ENCODE data around the gene FOXP1. TPM values are rescaled to one million over a fixed set of nuclear protein-coding genes. Genes with fewer than 3 reads are reported as not detected.

The FOXP1 gene
- total and polyA plus RNA-seq, 2 donors (not counting 1 experiment from before 2014, with no cell fraction given): 91.1 to 508 TPM

DNA sequence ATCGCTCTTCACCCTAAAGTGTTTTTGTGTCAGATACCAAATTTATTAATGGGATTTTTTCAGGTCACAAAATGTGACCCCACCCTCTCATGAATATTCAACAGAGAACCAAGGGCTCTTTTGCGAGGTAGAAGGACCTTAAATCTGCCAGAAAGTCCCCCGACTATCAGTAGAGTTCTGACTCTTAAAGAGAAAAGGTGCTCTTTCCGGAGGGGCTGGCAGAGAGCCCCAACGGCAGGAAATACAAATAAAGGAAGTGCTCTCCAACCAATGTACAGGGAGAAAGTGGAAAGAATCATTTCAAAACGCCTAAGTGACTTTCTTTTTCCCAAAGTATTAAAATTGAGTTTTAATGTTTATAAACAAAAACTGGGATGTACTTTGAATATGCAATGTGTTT is 517.2 kb downstream of the FOXP1 start:
- Histone ChIP-seq H3K4me1 (ENCODE audit: control insufficient read depth in 2 of 2, insufficient read depth in 2 of 2, low read length in 2 of 2) (peaks cover 68 to 77% of the 10 kb centered on the region in 2 donors), H2AFZ (ENCODE audit: insufficient read depth, low read depth, low read length, poor library complexity, severe bottlenecking) (no peak overlapping the region), H3K9ac (ENCODE audit: low read length) (peak overlapping the region; percentile 88), H4K20me1 (ENCODE audit: control insufficient read depth, insufficient read depth, low read length, poor library complexity, severe bottlenecking) (peaks cover 42% of the 10 kb centered on the region), H3K4me2 (replicated peaks; ENCODE audit: low read depth, low read length, poor library complexity, severe bottlenecking) (peak overlapping the region; percentile 85), H3K27ac (ENCODE audit: low read length in 2 of 2) (peak overlapping the region; percentile 95 to 97), H3K36me3 (replicated peaks in 1 of 2; ENCODE audit: control extremely low read depth in 1 of 2, control insufficient read depth in 1 of 2, extremely low read depth in 1 of 2, insufficient read depth in 2 of 2, low read length in 1 of 2) (no peaks in the 10 kb centered on the region), H3K9me3 (ENCODE audit: control extremely low read depth in 1 of 3, control insufficient read depth in 2 of 3, insufficient read depth in 1 of 3, low read length in 2 of 3) (no peaks in the 10 kb centered on the region), H3K4me3 (ENCODE audit: control extremely low read depth in 1 of 5, extremely low read depth in 1 of 5, insufficient read depth in 1 of 5, low read depth in 2 of 5, low read length in 4 of 5) (peak overlapping the region in 4 of 5 experiments; percentile 33 to 88 (median 83)), H3K79me2 (ENCODE audit: control insufficient read depth, insufficient read depth, low read length) (peaks cover 89% of the 10 kb centered on the region), H3K27me3 (replicated peaks in 1 of 4; ENCODE audit: control extremely low read depth in 1 of 4, control insufficient read depth in 3 of 4, insufficient read depth in 4 of 4, low read length in 3 of 4) (no peaks in the 10 kb centered on the region)
- TF ChIP-seq, protein P1, sequence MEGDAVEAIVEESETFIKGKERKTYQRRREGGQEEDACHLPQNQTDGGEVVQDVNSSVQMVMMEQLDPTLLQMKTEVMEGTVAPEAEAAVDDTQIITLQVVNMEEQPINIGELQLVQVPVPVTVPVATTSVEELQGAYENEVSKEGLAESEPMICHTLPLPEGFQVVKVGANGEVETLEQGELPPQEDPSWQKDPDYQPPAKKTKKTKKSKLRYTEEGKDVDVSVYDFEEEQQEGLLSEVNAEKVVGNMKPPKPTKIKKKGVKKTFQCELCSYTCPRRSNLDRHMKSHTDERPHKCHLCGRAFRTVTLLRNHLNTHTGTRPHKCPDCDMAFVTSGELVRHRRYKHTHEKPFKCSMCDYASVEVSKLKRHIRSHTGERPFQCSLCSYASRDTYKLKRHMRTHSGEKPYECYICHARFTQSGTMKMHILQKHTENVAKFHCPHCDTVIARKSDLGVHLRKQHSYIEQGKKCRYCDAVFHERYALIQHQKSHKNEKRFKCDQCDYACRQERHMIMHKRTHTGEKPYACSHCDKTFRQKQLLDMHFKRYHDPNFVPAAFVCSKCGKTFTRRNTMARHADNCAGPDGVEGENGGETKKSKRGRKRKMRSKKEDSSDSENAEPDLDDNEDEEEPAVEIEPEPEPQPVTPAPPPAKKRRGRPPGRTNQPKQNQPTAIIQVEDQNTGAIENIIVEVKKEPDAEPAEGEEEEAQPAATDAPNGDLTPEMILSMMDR (IDR thresholded peaks at IDR 0.05): no peak
- TF ChIP-seq EZH2 (IDR thresholded peaks at IDR 0.05; ENCODE audit: borderline replicate concordance, insufficient read depth, low read depth, low read length, poor library complexity, severe bottlenecking): no peak
- ATAC-seq (ENCODE audit: low read depth) (no peak), DNase-seq (peak; percentile 77)
- H3K27me3 Mint-ChIP-seq: no peaks in the 10 kb centered on the region
- ChIA-PET CTCF (interaction anchor here (0.7 to 3.7 kb wide), 4 partner anchors 11 to 445 kb away, joined by 3 to 24 read pairs (median 9); no protein-coding TSS in a partner anchor), POLR2A (interaction anchor here (0.6 kb wide), 1 partner anchor 57 kb away, joined by 6 read pairs; no protein-coding TSS in a partner anchor)
- peaks cover 66% of the 10 kb centered on the region for H3K4me1 Mint-ChIP-seq
- peak overlapping the region; percentile 98 for H3K27ac Mint-ChIP-seq
- no peaks in the 10 kb centered on the region for H3K9me3 Mint-ChIP-seq (ENCODE audit: insufficient read depth)
- H3K4me3 Mint-ChIP-seq: peak overlapping the region; percentile 94
- 0% methylated on average over 1 of the region's 6 CpGs for WGBS (ENCODE audit: insufficient coverage)
- intact Hi-C loops (cut with micrococcal nuclease): loop anchor here (5.0 kb wide), 1 partner anchor 446 kb away; no protein-coding TSS in a partner anchor

DNA sequence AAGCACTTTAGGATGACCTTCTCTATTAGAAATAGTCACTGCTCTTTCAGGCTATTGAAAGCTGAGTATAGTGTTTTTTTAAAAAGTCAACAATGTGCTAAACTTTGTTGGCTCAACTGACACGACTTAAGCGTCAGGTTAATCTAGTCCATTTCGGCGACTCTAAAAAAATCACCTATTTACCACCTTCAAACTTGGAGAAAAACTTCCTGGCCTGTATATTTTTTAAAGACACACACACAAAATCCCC is 517.8 kb downstream of the FOXP1 start:
- peak overlapping the region; percentile 57 for H2AFZ ChIP-seq (ENCODE audit: insufficient read depth, low read depth, low read length, poor library complexity, severe bottlenecking)

More for the DNA sequence above, 517.8 kb downstream of the FOXP1 start:
- peaks cover 66% of the 10 kb centered on the region for H3K4me1 Mint-ChIP-seq
- Histone ChIP-seq H3K4me2 (replicated peaks; ENCODE audit: low read depth, low read length, poor library complexity, severe bottlenecking) (peak overlapping the region; percentile 85), H3K79me2 (ENCODE audit: control insufficient read depth, insufficient read depth, low read length) (peaks cover 90% of the 10 kb centered on the region), H3K9ac (ENCODE audit: low read length) (peak overlapping the region; percentile 88), H3K27me3 (replicated peaks in 1 of 4; ENCODE audit: control extremely low read depth in 1 of 4, control insufficient read depth in 3 of 4, insufficient read depth in 4 of 4, low read length in 3 of 4) (no peaks in the 10 kb centered on the region), H3K9me3 (ENCODE audit: control extremely low read depth in 1 of 3, control insufficient read depth in 2 of 3, insufficient read depth in 1 of 3, low read length in 2 of 3) (no peaks in the 10 kb centered on the region), H3K36me3 (replicated peaks in 1 of 2; ENCODE audit: control extremely low read depth in 1 of 2, control insufficient read depth in 1 of 2, extremely low read depth in 1 of 2, insufficient read depth in 2 of 2, low read length in 1 of 2) (peaks cover 0 to 2% of the 10 kb centered on the region in 2 experiments), H3K27ac (ENCODE audit: low read length in 2 of 2) (peak overlapping the region; percentile 95 to 97), H3K4me1 (ENCODE audit: control insufficient read depth in 2 of 2, insufficient read depth in 2 of 2, low read length in 2 of 2) (peaks cover 69 to 78% of the 10 kb centered on the region in 2 donors), H4K20me1 (ENCODE audit: control insufficient read depth, insufficient read depth, low read length, poor library complexity, severe bottlenecking) (peaks cover 41% of the 10 kb centered on the region), H3K4me3 (ENCODE audit: control extremely low read depth in 1 of 5, extremely low read depth in 1 of 5, insufficient read depth in 1 of 5, low read depth in 2 of 5, low read length in 4 of 5) (peak overlapping the region; percentile 69 to 88 (median 84))
- intact Hi-C loops (cut with micrococcal nuclease): loop anchor here (1.0 to 5.0 kb wide), 4 partner anchors 22 to 519 kb away; no protein-coding TSS in a partner anchor
- ChIA-PET POLR2A (interaction anchor here (0.7 to 3.3 kb wide), 4 partner anchors 22 to 517 kb away, joined by 5 to 19 read pairs (median 7); partner anchors contain the start of gene FOXP1), CTCF (interaction anchor here (0.7 to 2.1 kb wide), 6 partner anchors 12 to 517 kb away, joined by 3 to 10 read pairs (median 5); no protein-coding TSS in a partner anchor)
- TF ChIP-seq, protein P1 (IDR thresholded peaks at IDR 0.05): no peak
- TF ChIP-seq EZH2 (IDR thresholded peaks at IDR 0.05; ENCODE audit: borderline replicate concordance, insufficient read depth, low read depth, low read length, poor library complexity, severe bottlenecking): no peak
- no peaks in the 10 kb centered on the region for H3K9me3 Mint-ChIP-seq (ENCODE audit: insufficient read depth)
- peak overlapping the region; percentile 94 for H3K4me3 Mint-ChIP-seq
- ATAC-seq (ENCODE audit: low read depth) (no peak), DNase-seq (no peak)
- H3K27ac Mint-ChIP-seq: peak overlapping the region; percentile 98
- H3K27me3 Mint-ChIP-seq: no peaks in the 10 kb centered on the region
- WGBS (ENCODE audit: insufficient coverage): no CpG with 5 or more reads among the region's 4 CpGs

Measured in B cell (primary cell).